Subcutaneous adipose tissue (tissue), 4 donors: ENCODE results near the gene VWA3B. TPM values are rescaled to one million over a fixed set of nuclear protein-coding genes. Genes with fewer than 3 reads are reported as not detected.

Experiments
- CTCF ChIP-seq: fragments of 450-650 bp; IDR thresholded peaks from one replicate; pipeline ENCODE4 v1.5.1; 2016; ENCODE audit warnings: low read depth, mild to moderate bottlenecking, control low read depth, antibody characterized with exemption, moderate library complexity
- total RNA-seq, 4 donors: library from RNA; depleted of rRNA; stranded (reverse); fragments of >200 nt; gene quantifications; one replicate each; pipeline ENCODE4 v1.1.0, GENCODE V29; 2016

VWA3B gene
- total RNA-seq, 4 donors from 2014 or later, result not detected

- TF ChIP-seq CTCF, result no peak
Observed at GRCh38 chr2:98280376-98281102, 193.6 kb downstream of the VWA3B start.

GRCh38 chr2:98281607-98282006 is 194.6 kb downstream of the VWA3B start:
- TF ChIP-seq CTCF, result no peak

- no peak for TF ChIP-seq CTCF
Observed at GRCh38 chr2:98282109-98282508, 195.1 kb downstream of the VWA3B start.

- TF ChIP-seq CTCF, result no peak
Observed at GRCh38 chr2:98293030-98293429, 206.1 kb downstream of the VWA3B start.

GRCh38 chr2:98293931-98294687 is 207.1 kb downstream of the VWA3B start:
- TF ChIP-seq CTCF, result no peak

- TF ChIP-seq CTCF, result no peak
Observed at GRCh38 chr2:98294711-98295110, 207.7 kb downstream of the VWA3B start.

GRCh38 chr2:98295275-98295674 is 208.3 kb downstream of the VWA3B start:
- no peak for TF ChIP-seq CTCF
